Keratinocyte (primary cell): ENCODE data around the gene RUSC2. TPM values are rescaled to one million over a fixed set of nuclear protein-coding genes. Genes with fewer than 3 reads are reported as not detected.

Source experiments
- DNase-seq: peaks from one replicate; pipeline ENCODE4 v3.0.0-alpha.2; 2011; ENCODE audit warnings: low read depth, missing footprints, low spot score
- FAIRE-seq: peaks from 2 replicates; lab custom pipeline; 2011; peaks lifted over from hg19 to GRCh38; lab: Jason Lieb, UNC
- H2AFZ ChIP-seq: 2 replicates; pipeline ENCODE4 v1.6.0; 2012; ENCODE audit warnings: low read length, control low read depth, inconsistent platforms; ENCODE audit not compliant: control insufficient read depth
- H3K27ac ChIP-seq: 2 replicates; pipeline ENCODE4 v1.5.1; 2011; ENCODE audit warnings: low read length; ENCODE audit not compliant: control insufficient read depth, insufficient read depth
- H3K27me3 ChIP-seq: 3 replicates; pipeline ENCODE4 v1.6.0; 2011; ENCODE audit warnings: low read length; ENCODE audit not compliant: control insufficient read depth, insufficient read depth; ENCODE audit errors: extremely low read depth
- H3K36me3 ChIP-seq, 2 experiments: 2 replicates in 1 of 2; 3 replicates in 1 of 2; pipeline ENCODE4 v1.5.1; 2011; ENCODE audit warnings: low read length in 2 of 2, mild to moderate bottlenecking in 1 of 2; ENCODE audit not compliant: control insufficient read depth in 2 of 2, insufficient read depth in 2 of 2; ENCODE audit errors: extremely low read depth in 1 of 2
- H3K4me1 ChIP-seq: 3 replicates; pipeline ENCODE4 v1.5.1; 2011; ENCODE audit warnings: low read length; ENCODE audit not compliant: control insufficient read depth, insufficient read depth; ENCODE audit errors: extremely low read depth
- H3K4me2 ChIP-seq: 3 replicates; pipeline ENCODE4 v1.6.0; 2011; ENCODE audit warnings: low read depth, low read length; ENCODE audit not compliant: control insufficient read depth, insufficient read depth; ENCODE audit errors: extremely low read depth
- H3K4me3 ChIP-seq, 3 experiments: fragments of 200-600 bp in 1 of 3; sonication (generic) in 1 of 3; 2 replicates in 2 of 3; 3 replicates in 1 of 3; pipeline ENCODE4 v1.5.1; 2011 to 2016; ENCODE audit warnings: low read length in 3 of 3, mild to moderate bottlenecking in 3 of 3, control low read depth in 2 of 3, inconsistent platforms in 1 of 3, low read depth in 1 of 3, mixed read lengths in 1 of 3, mixed run types in 1 of 3, moderate library complexity in 1 of 3; ENCODE audit not compliant: control insufficient read depth in 2 of 3, insufficient read depth in 2 of 3; ENCODE audit errors: extremely low read depth in 1 of 3
- H3K79me2 ChIP-seq: 2 replicates; pipeline ENCODE4 v1.6.0; 2012; ENCODE audit warnings: low read length; ENCODE audit not compliant: control insufficient read depth, insufficient read depth
- H3K9ac ChIP-seq: 3 replicates; pipeline ENCODE4 v1.6.0; 2011; ENCODE audit warnings: low read length; ENCODE audit not compliant: control insufficient read depth, insufficient read depth; ENCODE audit errors: extremely low read depth
- H3K9me1 ChIP-seq: 3 replicates; pipeline ENCODE4 v1.6.0; 2011; ENCODE audit warnings: low read length; ENCODE audit not compliant: control insufficient read depth, insufficient read depth; ENCODE audit errors: extremely low read depth
- H3K9me3 ChIP-seq: 2 replicates; pipeline ENCODE4 v1.5.1; 2012; ENCODE audit warnings: low read depth, low read length; ENCODE audit not compliant: control insufficient read depth
- H4K20me1 ChIP-seq: 3 replicates; pipeline ENCODE4 v1.6.0; 2011; ENCODE audit warnings: low read length; ENCODE audit not compliant: control insufficient read depth, insufficient read depth; ENCODE audit errors: extremely low read depth
- EZH2 ChIP-seq: IDR thresholded peaks from one replicate; pipeline ENCODE4 v1.6.1; 2012; ENCODE audit warnings: inconsistent platforms, mild to moderate bottlenecking, low read length, moderate library complexity
- dilution Hi-C: fragments of 300-500 bp; cut with MboI; formaldehyde crosslinking; loops from one replicate; pipeline ENCODE4 v1.7.0; 2020; ENCODE audit warnings: low sequenced_read_pairs; ENCODE audit not compliant: extremely low pct_ligation_motif_present
- polyA plus RNA-seq, 5 experiments: library from polyadenylated mRNA; depleted of rRNA in 3 of 5; stranded (reverse) in 3 of 5; stranded (forward) in 1 of 5; unstranded in 1 of 5; fragments of >200 nt; gene quantifications; 1 replicate in 1 of 5; 2 replicates in 3 of 5; 3 replicates in 1 of 5; pipeline versions ENCODE4 v1.2.1 to v1.2.3, GENCODE V29; 2011 to 2012; ENCODE audit warnings: missing spikeins in 2 of 5, low read depth in 1 of 5, low replicate concordance in 1 of 5
- TF ChIP-seq, protein P1 (sequence below), 3 experiments: IDR thresholded peaks in 1 of 3; conservative IDR thresholded peaks in 1 of 3; optimal IDR thresholded peaks in 1 of 3; 2 replicates in 2 of 3; 3 replicates in 1 of 3; pipeline versions ENCODE3 to v1.5.1; 2011; ENCODE audit warnings: low read length in 3 of 3, mild to moderate bottlenecking in 3 of 3, moderate library complexity in 2 of 3, control low read depth in 1 of 3, inconsistent platforms in 1 of 3; ENCODE audit not compliant: insufficient read depth in 2 of 3; ENCODE audit errors: extremely low read depth in 1 of 3

RUSC2 gene
- polyA plus RNA-seq, 1 donor (not counting 4 experiments of a cell fraction or from before 2014, with no cell fraction given): 4.2 TPM

DNA sequence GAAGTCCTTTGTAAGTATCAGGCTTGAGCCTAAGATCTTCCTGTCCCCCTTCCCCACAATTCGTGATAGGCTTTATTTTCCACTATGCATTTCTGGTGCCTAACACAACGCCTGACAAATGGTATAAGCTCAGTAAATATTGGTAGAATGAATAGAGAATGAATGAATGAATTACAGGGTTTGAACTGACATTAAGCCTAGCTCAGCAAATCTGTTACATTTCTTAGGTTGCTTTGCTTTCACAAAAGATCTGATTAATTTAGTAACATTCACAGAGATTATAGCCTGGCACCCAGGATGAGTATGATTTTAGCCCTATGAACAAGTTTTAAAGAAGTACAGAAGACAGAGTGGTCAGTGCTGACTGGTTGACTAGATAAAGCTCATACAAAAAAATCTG, 16.4 kb downstream of the RUSC2 start:
- dilution Hi-C loops: no loop called here
- no peak for FAIRE-seq

DNA sequence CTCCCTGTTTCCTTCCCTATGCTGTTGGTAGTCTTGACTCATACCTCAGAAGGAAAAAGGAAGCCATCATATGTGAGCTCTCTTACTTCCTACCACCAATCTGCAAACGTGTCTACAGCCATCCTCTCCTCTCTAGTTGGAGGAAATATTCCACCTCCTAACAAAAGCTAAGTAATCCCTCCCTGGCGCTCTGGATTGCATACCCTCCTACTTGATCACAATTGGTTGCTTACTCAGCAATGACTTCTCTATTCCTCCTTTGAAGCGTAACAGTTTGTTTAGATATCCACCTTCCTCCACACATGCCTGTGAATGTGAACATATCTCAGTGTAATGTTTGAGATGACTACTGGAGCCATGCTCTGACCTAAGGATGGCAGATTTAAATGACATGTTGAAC, 18.2 kb downstream of the RUSC2 start:
- DNase-seq: no peak
- H3K9me3 ChIP-seq: no peaks in the 10 kb centered on the region
- H4K20me1 ChIP-seq: no peaks in the 10 kb centered on the region
- H3K4me1 ChIP-seq: peaks cover 14% of the 10 kb centered on the region
- peaks cover 27% of the 10 kb centered on the region for H3K79me2 ChIP-seq
- H3K36me3 ChIP-seq: no peaks in the 10 kb centered on the region
- H3K9me1 ChIP-seq: no peaks in the 10 kb centered on the region
- FAIRE-seq: peak; percentile 9
- H3K27me3 ChIP-seq: no peaks in the 10 kb centered on the region
- dilution Hi-C loops: no loop called here
- H3K4me3 ChIP-seq: no peak overlapping the region
- H3K4me2 ChIP-seq: no peak overlapping the region
- TF ChIP-seq, protein P1, sequence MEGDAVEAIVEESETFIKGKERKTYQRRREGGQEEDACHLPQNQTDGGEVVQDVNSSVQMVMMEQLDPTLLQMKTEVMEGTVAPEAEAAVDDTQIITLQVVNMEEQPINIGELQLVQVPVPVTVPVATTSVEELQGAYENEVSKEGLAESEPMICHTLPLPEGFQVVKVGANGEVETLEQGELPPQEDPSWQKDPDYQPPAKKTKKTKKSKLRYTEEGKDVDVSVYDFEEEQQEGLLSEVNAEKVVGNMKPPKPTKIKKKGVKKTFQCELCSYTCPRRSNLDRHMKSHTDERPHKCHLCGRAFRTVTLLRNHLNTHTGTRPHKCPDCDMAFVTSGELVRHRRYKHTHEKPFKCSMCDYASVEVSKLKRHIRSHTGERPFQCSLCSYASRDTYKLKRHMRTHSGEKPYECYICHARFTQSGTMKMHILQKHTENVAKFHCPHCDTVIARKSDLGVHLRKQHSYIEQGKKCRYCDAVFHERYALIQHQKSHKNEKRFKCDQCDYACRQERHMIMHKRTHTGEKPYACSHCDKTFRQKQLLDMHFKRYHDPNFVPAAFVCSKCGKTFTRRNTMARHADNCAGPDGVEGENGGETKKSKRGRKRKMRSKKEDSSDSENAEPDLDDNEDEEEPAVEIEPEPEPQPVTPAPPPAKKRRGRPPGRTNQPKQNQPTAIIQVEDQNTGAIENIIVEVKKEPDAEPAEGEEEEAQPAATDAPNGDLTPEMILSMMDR (optimal IDR thresholded peaks at IDR 0.05 in 1 of 3, IDR thresholded peaks at IDR 0.05 in 1 of 3, conservative IDR thresholded peaks at IDR 0.05 in 1 of 3; ENCODE audit: extremely low read depth in 1 of 3, insufficient read depth in 2 of 3, low read length in 3 of 3): no peak
- TF ChIP-seq EZH2: no peak
- H3K27ac ChIP-seq: no peak overlapping the region
- no peak overlapping the region for H3K9ac ChIP-seq
- H2AFZ ChIP-seq: no peak overlapping the region

More for the DNA sequence above, 16.4 kb downstream of the RUSC2 start:
- Histone ChIP-seq H2AFZ (no peak overlapping the region), H3K36me3 (no peaks in the 10 kb centered on the region), H3K27me3 (no peaks in the 10 kb centered on the region), H4K20me1 (no peaks in the 10 kb centered on the region), H3K79me2 (peaks cover 27% of the 10 kb centered on the region), H3K4me1 (peaks cover 11% of the 10 kb centered on the region), H3K9ac (no peak overlapping the region), H3K9me3 (no peaks in the 10 kb centered on the region), H3K4me3 (no peak overlapping the region), H3K9me1 (no peaks in the 10 kb centered on the region), H3K4me2 (no peak overlapping the region), H3K27ac (no peak overlapping the region)
- no peak for DNase-seq
- TF ChIP-seq, protein P1 (optimal IDR thresholded peaks at IDR 0.05 in 1 of 3, IDR thresholded peaks at IDR 0.05 in 1 of 3, conservative IDR thresholded peaks at IDR 0.05 in 1 of 3; ENCODE audit: extremely low read depth in 1 of 3, insufficient read depth in 2 of 3, low read length in 3 of 3): no peak
- TF ChIP-seq EZH2: no peak
